GM19238 (cell line): ENCODE data around the gene LDLRAD4.

ENCODE experiments used
- DNase-seq: peaks from one replicate; pipeline ENCODE4 v3.0.0; 2011; ENCODE audit warnings: low spot score; ENCODE audit not compliant: insufficient read length

The LDLRAD4 gene

GRCh38 chr18:13566941-13567746, 348.6 kb downstream of the LDLRAD4 start:
- no peak for DNase-seq

GRCh38 chr18:13568443-13569392, 350.2 kb downstream of the LDLRAD4 start:
- no peak for DNase-seq

DNA sequence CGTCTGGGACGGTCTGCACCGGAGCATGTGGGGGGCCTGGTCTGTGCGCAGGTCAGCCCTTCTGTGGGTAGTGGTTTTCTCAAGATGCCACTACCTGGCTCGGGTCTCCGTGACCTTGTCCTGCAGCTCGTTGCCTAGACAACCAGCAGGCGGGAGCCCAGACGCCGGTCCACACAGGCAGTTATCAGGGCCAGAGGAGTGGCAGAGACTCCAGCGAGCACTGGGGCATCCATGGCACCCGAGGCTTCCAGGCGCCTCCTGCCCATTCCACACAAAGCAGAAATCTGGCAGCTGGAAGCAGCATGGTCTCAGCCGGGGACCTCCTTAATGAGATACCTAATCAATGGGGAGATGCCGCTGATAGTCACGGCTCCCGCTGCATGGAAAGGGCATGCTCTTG, 351.7 kb downstream of the LDLRAD4 start:
- DNase-seq: no peak

DNA sequence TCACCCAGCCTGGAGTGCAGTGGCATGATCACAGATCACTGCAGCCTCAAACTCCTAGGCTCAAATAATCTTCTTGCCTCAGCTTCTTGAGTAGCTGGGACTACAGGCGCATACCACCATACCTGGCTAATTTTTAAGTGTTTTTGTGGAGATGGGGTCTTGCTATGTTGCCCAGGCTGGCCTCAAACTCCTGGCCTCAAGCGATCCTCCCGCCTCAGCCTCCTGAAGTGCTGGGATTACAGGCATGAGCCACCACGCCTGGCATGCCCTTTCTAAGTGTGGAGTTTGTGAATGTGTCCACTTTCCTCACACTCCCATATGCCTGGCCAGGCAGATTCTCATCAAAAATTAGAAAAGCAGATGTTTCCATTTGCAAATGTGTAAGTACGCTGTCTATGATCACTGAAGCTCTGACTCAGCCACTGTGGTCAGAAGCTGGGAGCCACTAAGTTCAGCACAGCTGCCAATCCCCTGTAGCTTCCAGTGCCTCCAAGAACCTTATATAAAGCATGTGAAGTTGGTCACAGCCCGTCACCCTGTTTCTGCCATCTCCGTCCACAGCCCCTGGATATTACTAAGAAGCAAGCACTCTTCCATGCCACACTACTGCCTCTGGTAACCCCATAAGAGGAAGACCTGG, 352.4 kb downstream of the LDLRAD4 start:
- no peak for DNase-seq

DNA sequence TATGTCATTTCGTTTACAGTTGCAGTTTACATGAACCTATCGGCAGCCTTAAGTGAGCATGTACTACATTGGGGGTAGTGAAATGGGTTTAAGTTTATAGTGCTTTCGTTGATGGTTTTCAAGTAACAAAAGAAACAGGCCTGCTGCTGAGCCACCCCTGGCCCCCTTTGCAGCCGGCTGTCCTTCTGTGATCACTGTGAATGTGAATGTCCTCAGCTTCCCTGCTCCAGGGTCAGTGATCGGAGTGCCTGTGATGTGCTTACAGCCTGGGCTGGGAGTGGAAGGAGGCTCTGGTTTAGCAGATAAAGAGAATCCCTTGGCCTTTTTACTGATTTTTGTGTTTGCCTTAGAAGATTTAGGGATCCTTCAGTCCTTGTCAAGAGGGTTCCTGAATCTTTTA, 353.6 kb downstream of the LDLRAD4 start:
- no peak for DNase-seq

DNA sequence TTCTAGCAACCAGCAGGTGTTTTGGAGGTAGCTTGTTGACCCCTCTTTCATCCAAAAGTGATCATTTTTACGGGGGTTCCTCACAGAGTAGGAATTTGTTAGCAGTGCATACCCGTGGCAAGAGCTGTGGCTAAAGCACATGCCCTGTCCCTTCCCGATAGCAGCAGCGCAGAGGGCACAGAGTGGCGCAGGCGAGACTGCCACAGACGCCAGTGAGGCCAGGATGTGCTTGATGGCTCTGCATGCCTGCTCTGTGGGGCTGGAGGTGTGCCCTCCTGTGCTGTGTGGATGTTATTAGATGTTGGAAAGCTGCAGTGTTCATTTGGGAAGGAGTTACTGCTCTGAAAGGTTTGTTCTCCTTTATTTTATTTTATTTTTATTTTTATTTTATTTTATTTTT, 354.2 kb downstream of the LDLRAD4 start:
- no peak for DNase-seq

GRCh38 chr18:13573750-13574149, 355.2 kb downstream of the LDLRAD4 start:
- DNase-seq: no peak

- no peak for DNase-seq
These were observed 355.8 kb downstream of the LDLRAD4 start for GRCh38 chr18:13574355-13574754.

DNA sequence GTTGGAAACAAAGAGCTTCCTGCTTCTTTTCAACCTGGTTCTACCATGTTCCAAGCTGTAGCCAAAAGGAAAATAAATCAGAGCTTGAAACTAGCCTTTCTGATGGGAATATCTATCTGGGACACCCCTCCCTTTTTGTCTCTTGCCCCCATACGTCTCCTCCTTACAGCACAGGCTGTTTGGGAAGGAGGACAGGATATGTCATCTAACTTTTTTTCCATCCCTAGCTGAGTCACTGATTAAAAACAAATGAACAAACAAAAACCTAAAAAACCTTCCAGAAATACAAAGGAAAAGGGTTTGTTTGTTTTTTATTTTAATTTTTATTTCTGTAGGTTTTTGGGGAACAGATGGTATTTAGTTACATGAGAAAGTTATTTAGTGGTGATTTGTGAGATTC, 356.2 kb downstream of the LDLRAD4 start:
- DNase-seq: no peak

DNA sequence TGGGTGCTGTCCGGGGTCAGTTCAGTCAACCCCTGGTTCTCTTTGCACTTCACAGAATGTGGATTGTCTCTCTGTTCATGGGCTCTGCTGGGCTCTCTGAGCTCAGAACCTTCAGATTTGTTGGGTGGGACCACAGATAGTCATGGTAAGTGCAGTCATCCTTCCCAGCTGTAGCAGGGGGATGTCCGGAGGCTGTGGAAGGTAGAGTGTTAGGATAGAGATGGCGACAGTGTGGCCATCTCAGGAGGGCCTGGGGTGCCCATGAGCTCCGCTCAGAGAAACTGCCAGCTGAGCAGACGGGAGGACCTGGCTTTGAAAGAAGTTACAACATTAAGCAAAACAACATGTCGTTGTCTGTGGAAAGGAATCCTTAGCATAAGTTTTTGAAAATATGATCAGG, 358.0 kb downstream of the LDLRAD4 start:
- no peak for DNase-seq

- no peak for DNase-seq
These were observed 358.6 kb downstream of the LDLRAD4 start for GRCh38 chr18:13577091-13577697.

DNA sequence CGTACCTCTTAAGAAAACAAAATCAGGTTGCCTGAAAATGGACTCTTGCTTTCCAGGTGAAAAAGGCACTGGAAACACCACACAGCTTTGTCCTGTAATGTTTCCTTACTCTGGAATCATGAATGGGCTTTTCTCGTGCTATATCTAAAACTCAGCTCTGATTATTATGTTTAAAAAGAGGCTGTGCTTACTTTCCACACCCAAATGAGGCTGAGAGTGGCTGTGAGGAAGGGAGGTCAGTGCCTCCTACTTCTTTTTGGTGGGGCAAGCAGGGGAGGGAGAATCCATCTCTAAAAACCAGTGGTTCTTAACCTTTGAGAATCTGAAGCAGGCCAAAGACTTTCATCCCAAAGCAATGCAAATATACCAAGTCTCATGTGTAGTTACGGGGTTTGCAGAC, 359.2 kb downstream of the LDLRAD4 start:
- no peak for DNase-seq

DNA sequence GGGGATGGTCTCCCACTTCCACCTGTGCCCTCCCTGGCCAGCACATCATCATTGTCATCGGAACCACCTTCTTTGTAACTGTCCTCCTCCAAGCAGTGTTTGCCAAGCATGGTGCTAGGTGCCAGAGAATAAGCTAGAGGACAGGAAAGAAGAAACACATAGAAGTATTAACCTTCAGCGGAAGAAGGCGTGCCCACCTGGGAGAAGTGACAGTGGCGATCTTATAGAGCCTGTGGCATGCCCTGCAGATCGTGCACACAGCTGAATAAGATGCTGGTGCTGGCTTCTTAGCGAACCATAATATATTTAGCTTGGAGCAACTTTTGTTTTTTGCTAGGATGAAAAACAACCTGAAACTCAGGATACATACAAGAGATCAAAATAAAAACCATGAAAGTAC, 359.8 kb downstream of the LDLRAD4 start:
- no peak for DNase-seq

DNA sequence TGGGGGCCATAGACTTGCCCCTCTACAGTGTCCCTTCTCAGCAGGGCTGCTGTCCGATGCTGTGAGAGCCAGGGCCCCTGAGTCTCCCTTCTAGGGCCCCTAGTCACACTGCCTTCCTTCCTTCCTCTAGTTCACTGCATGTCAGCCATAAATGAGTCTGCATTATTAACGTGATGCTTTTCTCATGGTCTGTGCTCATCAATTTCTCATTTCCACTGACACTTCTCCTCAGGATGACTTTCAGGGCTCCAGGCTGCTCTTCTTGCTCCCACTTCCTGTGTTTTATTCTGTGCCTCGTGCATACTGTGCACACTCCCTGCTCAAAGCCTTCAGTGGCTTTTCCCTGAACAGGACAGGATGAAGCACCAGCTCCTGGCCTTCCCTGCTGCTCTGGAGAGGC, 361.3 kb downstream of the LDLRAD4 start:
- DNase-seq: no peak

GRCh38 chr18:13580351-13580750, 361.8 kb downstream of the LDLRAD4 start:
- DNase-seq: no peak

DNA sequence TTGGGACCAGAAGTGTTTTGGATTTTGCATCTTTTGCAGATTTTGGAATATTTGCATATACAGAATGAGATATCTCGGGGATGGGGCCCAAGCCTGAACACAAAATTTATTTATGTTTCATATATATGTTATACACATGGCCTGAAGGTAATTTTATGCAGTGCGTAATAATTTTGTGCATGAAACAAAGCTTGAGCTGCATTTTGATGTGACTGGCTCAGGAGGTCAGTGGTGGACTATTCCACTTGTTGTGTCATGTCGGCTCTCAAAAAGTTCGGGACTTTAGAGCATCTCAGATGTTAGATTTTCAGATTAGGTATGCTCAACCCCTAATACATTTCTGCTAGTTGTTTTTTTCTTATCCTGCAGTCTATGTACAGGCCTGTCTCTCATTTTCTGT, 362.4 kb downstream of the LDLRAD4 start:
- DNase-seq: no peak

- DNase-seq: no peak
These were observed 363.1 kb downstream of the LDLRAD4 start for GRCh38 chr18:13581496-13582177.

DNA sequence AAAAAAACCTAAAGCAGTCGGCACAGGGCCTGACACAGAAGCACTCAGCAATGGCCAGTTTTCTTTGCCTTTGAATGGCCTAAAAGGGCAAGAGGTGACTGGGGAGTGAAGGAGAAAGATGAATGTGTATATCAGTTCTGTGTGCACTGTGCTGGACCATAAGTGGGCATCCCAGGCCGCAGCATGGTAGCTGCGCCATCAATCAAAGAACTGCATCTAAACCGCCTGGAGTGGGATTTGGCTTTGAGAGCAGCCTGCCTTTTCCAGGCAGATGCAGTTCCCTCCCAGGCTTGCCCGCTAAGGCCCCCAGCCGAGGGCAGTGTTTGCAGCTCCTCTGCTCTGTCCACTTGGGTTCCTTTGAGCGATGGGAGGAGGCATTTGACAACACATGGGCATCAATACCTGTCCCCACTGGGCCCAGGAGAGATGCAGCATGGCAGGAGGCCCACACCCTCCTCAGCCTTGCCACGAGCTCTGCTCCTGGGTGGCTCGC, 363.7 kb downstream of the LDLRAD4 start:
- DNase-seq: no peak

DNA sequence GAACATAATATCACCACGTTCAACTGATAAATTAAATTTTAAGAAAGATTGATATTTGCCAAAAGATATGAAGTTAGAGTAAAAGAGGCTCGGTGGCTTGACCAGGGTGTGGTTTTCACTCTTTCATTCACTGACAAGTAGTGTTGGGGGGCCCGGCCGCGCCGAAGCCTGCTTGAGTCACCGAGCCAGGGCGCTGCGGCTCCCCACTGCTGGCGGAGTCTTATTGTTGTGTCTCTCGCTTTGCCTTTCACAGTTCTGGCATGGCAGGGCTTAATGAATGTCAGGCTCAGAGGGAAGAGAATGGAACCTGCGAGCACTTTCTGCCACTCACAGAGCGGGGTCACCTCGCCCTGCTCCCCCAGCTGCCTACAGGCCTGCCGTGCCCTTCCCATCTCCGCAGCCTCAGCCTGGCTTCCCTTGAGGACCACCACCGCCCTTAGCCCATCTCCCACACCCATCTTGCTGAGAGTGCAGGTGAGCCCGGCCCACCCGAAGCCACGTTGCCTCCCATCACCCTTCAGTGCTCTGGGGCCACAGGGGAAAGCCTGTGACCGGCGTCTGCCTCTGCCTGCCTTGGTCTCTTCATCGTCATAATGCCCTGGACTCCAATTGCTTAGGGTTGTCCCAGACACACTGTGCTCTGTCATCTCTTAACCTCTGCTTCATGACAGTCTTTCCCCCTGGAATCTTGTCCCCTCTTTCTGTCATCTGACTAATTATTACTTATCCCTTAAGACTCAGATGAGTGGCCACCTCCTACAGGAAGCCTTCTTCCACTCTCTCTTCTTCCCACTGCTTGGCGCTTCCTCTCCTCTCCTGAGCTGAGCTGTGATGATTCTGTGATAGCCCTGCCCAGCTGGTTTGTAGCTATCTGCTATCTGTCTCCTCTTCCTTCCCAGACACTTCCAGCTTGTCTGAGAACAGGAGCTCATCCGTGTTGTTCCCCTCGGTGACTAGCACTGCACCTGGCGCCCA, 365.3 kb downstream of the LDLRAD4 start:
- DNase-seq: no peak

- no peak for DNase-seq
These were observed 366.3 kb downstream of the LDLRAD4 start for GRCh38 chr18:13584825-13585224.
